Measurements from ENCODE around the gene MICU1. TPM values are rescaled to one million over a fixed set of nuclear protein-coding genes. Genes with fewer than 3 reads are reported as not detected.

The MICU1 gene
- polyA plus RNA-seq, 1 donor (not counting 4 experiments of a cell fraction or from before 2014, with no cell fraction given), result 19.4 TPM

DNA sequence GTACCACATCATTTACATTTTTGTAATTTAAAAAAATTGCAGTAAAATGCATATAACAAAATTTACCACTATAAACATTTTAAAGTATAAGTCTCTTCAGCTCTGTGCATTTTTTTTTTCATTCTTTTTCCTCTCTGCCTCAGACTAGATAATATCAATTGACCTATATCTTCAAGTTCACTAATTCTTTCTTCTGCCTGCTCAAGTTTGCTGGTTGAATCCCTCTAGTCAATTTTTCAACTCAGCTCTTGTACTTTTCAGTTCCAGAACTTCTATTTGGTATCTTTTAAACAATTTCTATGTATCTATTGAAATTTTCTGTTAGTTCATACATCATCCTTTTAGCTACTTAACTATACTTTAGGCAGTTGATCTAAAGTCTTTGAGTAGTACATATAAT, 112.0 kb downstream of the MICU1 start:
- DNase-seq (ENCODE audit: low read depth, low spot score) (no peak), FAIRE-seq (no peak)
- Histone ChIP-seq H3K9me3 (ENCODE audit: control insufficient read depth, low read depth, low read length) (no peaks in the 10 kb centered on the region), H2AFZ (ENCODE audit: control insufficient read depth, low read length) (no peak overlapping the region), H3K4me2 (ENCODE audit: control insufficient read depth, extremely low read depth, insufficient read depth, low read depth, low read length) (no peak overlapping the region), H3K27ac (ENCODE audit: control insufficient read depth, insufficient read depth, low read length) (no peak overlapping the region), H3K4me3 (ENCODE audit: control insufficient read depth in 2 of 3, extremely low read depth in 1 of 3, insufficient read depth in 2 of 3, low read depth in 1 of 3, low read length in 3 of 3) (no peak overlapping the region), H3K36me3 (ENCODE audit: control insufficient read depth in 2 of 2, extremely low read depth in 1 of 2, insufficient read depth in 2 of 2, low read length in 2 of 2) (peaks cover 0 to 1% of the 10 kb centered on the region in 2 experiments), H3K4me1 (ENCODE audit: control insufficient read depth, extremely low read depth, insufficient read depth, low read length) (no peaks in the 10 kb centered on the region), H3K9ac (ENCODE audit: control insufficient read depth, extremely low read depth, insufficient read depth, low read length) (no peak overlapping the region), H4K20me1 (ENCODE audit: control insufficient read depth, extremely low read depth, insufficient read depth, low read length) (no peaks in the 10 kb centered on the region), H3K9me1 (ENCODE audit: control insufficient read depth, extremely low read depth, insufficient read depth, low read length) (no peaks in the 10 kb centered on the region), H3K27me3 (ENCODE audit: control insufficient read depth, extremely low read depth, insufficient read depth, low read length) (no peaks in the 10 kb centered on the region), H3K79me2 (ENCODE audit: control insufficient read depth, insufficient read depth, low read length) (no peaks in the 10 kb centered on the region)
- dilution Hi-C loops (cut with MboI; ENCODE audit: extremely low pct_ligation_motif_present, low sequenced_read_pairs), result no loop called here
- TF ChIP-seq CTCF (optimal IDR thresholded peaks at IDR 0.05 in 1 of 3, IDR thresholded peaks at IDR 0.05 in 1 of 3, conservative IDR thresholded peaks at IDR 0.05 in 1 of 3; ENCODE audit: extremely low read depth in 1 of 3, insufficient read depth in 2 of 3, low read length in 3 of 3), result no peak
- TF ChIP-seq EZH2 (IDR thresholded peaks at IDR 0.05; ENCODE audit: low read length), result no peak

GRCh38 chr10:72511459-72511858, 114.4 kb downstream of the MICU1 start:
- Histone ChIP-seq H3K4me2 (ENCODE audit: control insufficient read depth, extremely low read depth, insufficient read depth, low read depth, low read length) (no peak overlapping the region), H3K9ac (ENCODE audit: control insufficient read depth, extremely low read depth, insufficient read depth, low read length) (no peak overlapping the region), H4K20me1 (ENCODE audit: control insufficient read depth, extremely low read depth, insufficient read depth, low read length) (no peaks in the 10 kb centered on the region), H3K4me3 (ENCODE audit: control insufficient read depth in 2 of 3, extremely low read depth in 1 of 3, insufficient read depth in 2 of 3, low read depth in 1 of 3, low read length in 3 of 3) (no peak overlapping the region), H3K9me1 (ENCODE audit: control insufficient read depth, extremely low read depth, insufficient read depth, low read length) (no peaks in the 10 kb centered on the region), H3K36me3 (ENCODE audit: control insufficient read depth in 2 of 2, extremely low read depth in 1 of 2, insufficient read depth in 2 of 2, low read length in 2 of 2) (peaks cover 0 to 1% of the 10 kb centered on the region in 2 experiments), H3K27ac (ENCODE audit: control insufficient read depth, insufficient read depth, low read length) (no peak overlapping the region), H3K9me3 (ENCODE audit: control insufficient read depth, low read depth, low read length) (no peaks in the 10 kb centered on the region), H3K79me2 (ENCODE audit: control insufficient read depth, insufficient read depth, low read length) (no peaks in the 10 kb centered on the region), H3K4me1 (ENCODE audit: control insufficient read depth, extremely low read depth, insufficient read depth, low read length) (no peaks in the 10 kb centered on the region), H2AFZ (ENCODE audit: control insufficient read depth, low read length) (no peak overlapping the region), H3K27me3 (ENCODE audit: control insufficient read depth, extremely low read depth, insufficient read depth, low read length) (no peaks in the 10 kb centered on the region)
- dilution Hi-C loops (cut with MboI; ENCODE audit: extremely low pct_ligation_motif_present, low sequenced_read_pairs), result no loop called here
- DNase-seq (ENCODE audit: low read depth, low spot score) (no peak), FAIRE-seq (no peak)
- TF ChIP-seq EZH2 (IDR thresholded peaks at IDR 0.05; ENCODE audit: low read length) (no peak), CTCF (optimal IDR thresholded peaks at IDR 0.05 in 1 of 3, IDR thresholded peaks at IDR 0.05 in 1 of 3, conservative IDR thresholded peaks at IDR 0.05 in 1 of 3; ENCODE audit: extremely low read depth in 1 of 3, insufficient read depth in 2 of 3, low read length in 3 of 3) (no peak)

All from keratinocyte (primary cell).